SJCRH30 (cell line): ENCODE measurements around the gene DIPK1C. TPM values are rescaled to one million over a fixed set of nuclear protein-coding genes. Genes with fewer than 3 reads are reported as not detected.

Experiments
- DNase-seq, 2 experiments: peaks; one replicate each; pipeline ENCODE4 v3.0.0-alpha.2; 2015 to 2020
- H3K27ac ChIP-seq: fragments of 250-450 bp; sonication (Bioruptor Pico); 2 replicates; pipeline ENCODE4 v1.5.1; 2020; ENCODE audit warnings: mild to moderate bottlenecking, moderate library complexity
- H3K27me3 ChIP-seq: fragments of 250-450 bp; sonication (Bioruptor Pico); 2 replicates; pipeline ENCODE4 v1.5.1; 2020; ENCODE audit warnings: mild to moderate bottlenecking, moderate library complexity
- H3K36me3 ChIP-seq: fragments of 250-450 bp; sonication (Bioruptor Pico); 2 replicates; pipeline ENCODE4 v1.5.1; 2020; ENCODE audit warnings: mild to moderate bottlenecking, moderate library complexity
- H3K4me1 ChIP-seq: fragments of 250-450 bp; sonication (Bioruptor Pico); 2 replicates; pipeline ENCODE4 v1.5.1; 2020; ENCODE audit warnings: mild to moderate bottlenecking, moderate library complexity
- H3K4me3 ChIP-seq: fragments of 250-450 bp; sonication (Bioruptor Pico); 2 replicates; pipeline ENCODE4 v1.5.1; 2020; ENCODE audit warnings: mild to moderate bottlenecking, moderate library complexity
- H3K9me3 ChIP-seq: fragments of 250-450 bp; sonication (Bioruptor Pico); replicated peaks from 2 replicates; pipeline ENCODE4 v1.5.1; 2020; ENCODE audit warnings: mild to moderate bottlenecking, moderate library complexity
- total RNA-seq: library from RNA; depleted of rRNA; stranded (reverse); fragments of >200 nt; shearing (Covaris generic); gene quantifications from 2 replicates; pipeline ENCODE4 v1.2.3, GENCODE V29; 2014

The DIPK1C gene
- total RNA-seq, 1 experiment from 2014 or later, result not detected

DNA sequence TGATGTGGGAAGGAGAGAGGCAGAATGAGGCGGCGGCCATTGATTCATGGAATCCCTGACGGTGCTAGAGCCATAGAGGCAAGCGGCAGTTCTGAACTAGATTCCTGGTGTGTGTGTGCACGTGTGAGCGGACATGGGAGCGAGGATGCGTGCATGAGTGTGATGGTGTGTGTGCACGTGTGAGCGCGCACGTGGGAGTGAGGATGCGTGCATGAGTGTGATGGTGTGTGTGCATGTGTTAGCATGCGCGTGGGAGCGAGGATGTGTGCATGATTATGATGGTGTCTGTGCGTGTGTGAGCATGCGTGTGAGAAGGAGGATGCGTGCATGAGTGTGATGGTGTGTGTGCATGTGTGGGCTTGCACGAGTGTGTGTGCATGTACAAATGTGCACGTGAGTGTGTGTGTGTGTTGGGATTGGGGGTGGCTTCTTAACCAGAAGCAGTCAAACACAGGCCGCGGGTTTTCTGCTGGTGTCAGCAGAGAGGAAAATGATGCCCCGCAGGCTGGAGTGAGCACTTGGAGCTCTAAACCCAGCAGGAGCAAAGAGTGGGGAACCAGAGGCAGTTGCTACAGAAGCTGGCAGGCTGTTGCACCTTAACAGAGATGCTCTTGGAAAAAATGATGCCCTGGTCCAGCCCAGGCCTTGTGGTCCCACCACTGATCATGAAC lies 29.5 kb downstream of the DIPK1C start:
- no peak for DNase-seq
- H3K27me3 ChIP-seq, result no peaks in the 10 kb centered on the region
- H3K4me1 ChIP-seq, result no peaks in the 10 kb centered on the region
- H3K27ac ChIP-seq, result no peak overlapping the region
- H3K4me3 ChIP-seq, result no peak overlapping the region
- no peaks in the 10 kb centered on the region for H3K9me3 ChIP-seq
- H3K36me3 ChIP-seq, result no peaks in the 10 kb centered on the region

DNA sequence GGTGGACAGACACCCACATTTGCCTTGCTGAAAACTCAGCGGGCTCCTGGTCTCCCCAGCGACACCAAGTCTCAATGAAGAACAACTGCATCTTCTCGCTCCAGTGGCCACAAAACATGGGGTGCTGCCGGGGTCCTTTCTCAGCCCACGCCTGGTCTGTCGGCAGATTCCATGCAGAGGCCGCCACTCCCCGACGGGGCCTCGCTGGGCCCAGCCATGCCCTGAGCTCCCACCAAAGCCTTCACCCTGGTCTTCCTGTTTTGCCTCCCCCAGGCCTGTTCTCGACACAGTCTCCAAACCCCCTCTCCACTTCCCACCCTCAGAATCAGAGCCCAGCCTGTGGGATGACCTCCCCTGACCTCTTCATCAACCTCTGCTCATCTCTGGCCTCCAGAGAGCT lies 31.2 kb downstream of the DIPK1C start:
- H3K27me3 ChIP-seq, result no peaks in the 10 kb centered on the region

DNA sequence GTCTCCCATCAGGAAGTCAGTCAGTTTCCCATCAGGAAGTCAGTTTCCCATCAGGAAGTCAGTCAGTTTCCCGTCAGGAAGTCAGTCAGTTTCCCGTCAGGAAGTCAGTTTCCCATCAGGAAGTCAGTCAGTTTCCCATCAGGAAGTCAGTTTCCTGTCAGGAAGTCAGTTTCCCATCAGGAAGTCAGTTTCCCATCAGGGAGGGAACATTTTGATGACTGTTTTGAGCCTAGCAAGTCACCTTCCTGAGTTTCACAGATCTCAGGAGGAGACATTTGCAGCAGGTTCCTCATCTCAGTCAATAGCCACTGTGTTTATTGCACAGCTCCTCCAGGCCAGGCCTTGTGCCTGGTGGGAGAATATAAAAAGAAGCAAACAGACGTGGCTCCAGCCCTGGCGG lies 31.9 kb downstream of the DIPK1C start:
- Histone ChIP-seq H3K36me3 (no peaks in the 10 kb centered on the region), H3K27ac (no peak overlapping the region), H3K4me3 (no peak overlapping the region), H3K9me3 (no peaks in the 10 kb centered on the region), H3K4me1 (no peaks in the 10 kb centered on the region), H3K27me3 (no peaks in the 10 kb centered on the region)
- DNase-seq, result no peak

More for the DNA sequence above, 31.2 kb downstream of the DIPK1C start:
- H3K4me1 ChIP-seq, result no peaks in the 10 kb centered on the region
- no peak overlapping the region for H3K4me3 ChIP-seq
- H3K27ac ChIP-seq, result no peak overlapping the region
- DNase-seq, result no peak
- no peaks in the 10 kb centered on the region for H3K36me3 ChIP-seq
- H3K9me3 ChIP-seq, result no peaks in the 10 kb centered on the region

DNA sequence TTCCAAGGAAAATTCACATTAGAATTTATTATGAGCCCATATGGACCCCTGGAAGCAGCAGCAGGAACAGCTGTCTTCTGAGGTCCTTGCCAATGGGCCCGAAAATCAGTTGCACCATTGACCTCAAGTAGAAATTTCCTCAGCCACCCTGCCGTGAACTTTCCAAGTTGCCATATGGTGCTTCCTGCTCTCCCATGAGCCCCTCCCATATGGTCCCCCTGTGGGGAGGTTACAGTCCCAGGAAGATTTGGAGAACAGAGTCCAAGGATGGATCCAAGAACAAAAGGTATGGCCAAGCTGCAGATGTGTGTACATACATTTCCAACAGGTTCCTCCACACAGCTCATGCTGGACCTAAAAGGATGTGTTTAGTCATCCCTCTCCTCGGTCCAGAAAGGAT lies 34.6 kb downstream of the DIPK1C start:
- Histone ChIP-seq H3K27me3 (no peaks in the 10 kb centered on the region), H3K27ac (no peak overlapping the region), H3K36me3 (no peaks in the 10 kb centered on the region), H3K4me1 (no peaks in the 10 kb centered on the region), H3K9me3 (no peaks in the 10 kb centered on the region), H3K4me3 (no peak overlapping the region)
- no peak for DNase-seq

DNA sequence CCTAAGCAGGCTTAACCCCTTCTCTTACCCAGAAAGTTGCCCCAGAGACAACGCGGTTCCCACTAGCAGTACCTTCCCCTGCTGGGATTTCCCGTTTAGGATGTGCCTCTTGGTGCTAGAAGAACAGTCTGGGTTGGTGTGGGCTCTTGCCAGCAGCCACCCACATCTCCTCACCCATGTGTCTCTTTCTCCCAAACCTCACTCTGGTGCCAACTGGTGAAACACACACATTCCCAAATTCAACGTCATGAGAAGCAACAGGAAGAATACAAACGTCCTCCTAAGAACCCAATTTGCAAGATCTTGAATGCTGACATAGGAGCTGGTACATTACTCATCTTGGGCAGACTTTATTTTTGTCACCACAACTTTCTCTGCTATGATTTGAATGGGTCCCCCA lies 36.2 kb downstream of the DIPK1C start:
- Histone ChIP-seq H3K27ac (no peak overlapping the region), H3K4me1 (no peaks in the 10 kb centered on the region), H3K9me3 (no peaks in the 10 kb centered on the region), H3K36me3 (no peaks in the 10 kb centered on the region), H3K4me3 (no peak overlapping the region), H3K27me3 (no peaks in the 10 kb centered on the region)
- no peak for DNase-seq

DNA sequence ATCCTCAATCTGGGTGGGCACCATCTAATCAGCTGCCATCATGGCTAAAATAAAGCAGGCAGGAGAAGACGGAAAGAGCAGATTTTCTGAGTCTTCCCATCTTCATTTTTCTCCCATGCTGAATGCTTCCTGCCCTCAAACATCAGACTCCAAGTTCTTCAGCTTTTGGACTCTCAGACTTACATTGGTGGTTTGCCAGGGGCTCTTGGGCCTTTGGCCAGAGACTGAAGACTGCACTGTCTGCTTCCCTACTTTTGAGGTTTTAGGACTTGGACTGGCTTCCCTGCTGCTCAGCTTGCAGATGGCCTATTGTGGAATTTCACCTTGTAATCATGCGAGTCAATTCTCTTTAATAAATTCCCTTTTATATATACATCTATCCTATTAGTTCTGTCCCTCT lies 36.6 kb downstream of the DIPK1C start:
- Histone ChIP-seq H3K4me3 (no peak overlapping the region), H3K27me3 (no peaks in the 10 kb centered on the region), H3K4me1 (no peaks in the 10 kb centered on the region), H3K9me3 (no peaks in the 10 kb centered on the region), H3K27ac (no peak overlapping the region), H3K36me3 (no peaks in the 10 kb centered on the region)
- DNase-seq, result no peak

DNA sequence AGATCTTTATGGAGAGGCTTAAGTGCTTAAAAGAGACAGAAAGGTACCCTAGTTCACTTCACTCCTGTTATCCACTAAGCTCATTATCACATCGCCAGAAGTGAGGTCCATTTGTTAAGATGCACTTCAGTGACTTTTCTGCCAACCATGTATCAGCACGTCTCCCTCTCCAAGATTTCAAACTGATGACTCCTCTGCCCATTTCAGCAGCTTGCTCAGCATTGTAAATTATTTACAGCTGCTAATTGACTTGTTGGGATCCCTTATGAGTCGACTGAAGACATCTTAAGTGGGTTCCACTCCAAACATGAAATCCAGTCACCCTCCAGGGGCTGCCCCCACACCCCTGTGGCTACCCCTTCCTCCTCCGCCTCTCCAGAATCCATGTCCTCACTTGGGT lies 37.3 kb downstream of the DIPK1C start:
- Histone ChIP-seq H3K4me3 (no peak overlapping the region), H3K27me3 (no peaks in the 10 kb centered on the region), H3K4me1 (no peaks in the 10 kb centered on the region), H3K9me3 (no peaks in the 10 kb centered on the region), H3K27ac (no peak overlapping the region), H3K36me3 (no peaks in the 10 kb centered on the region)
- no peak for DNase-seq

DNA sequence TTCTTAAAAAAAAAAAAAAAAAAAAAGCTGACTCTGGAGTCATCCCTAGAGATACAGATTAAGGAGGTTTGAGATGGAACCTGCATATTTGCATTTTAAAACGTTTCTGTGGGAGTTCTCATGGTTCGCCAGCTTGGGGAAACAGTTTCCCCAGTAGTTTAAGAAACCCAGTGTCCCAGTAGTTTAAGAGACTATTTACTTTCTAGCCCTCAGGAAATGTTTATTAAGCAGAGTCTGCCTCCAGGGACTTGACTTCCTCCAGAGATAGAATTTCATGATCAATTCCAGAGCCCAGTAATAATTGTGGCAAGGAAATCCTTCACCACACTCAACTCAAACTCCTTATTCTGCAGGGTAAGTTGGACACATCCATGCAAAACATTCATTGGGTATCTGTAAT lies 39.1 kb downstream of the DIPK1C start:
- DNase-seq, result no peak
- Histone ChIP-seq H3K9me3 (no peaks in the 10 kb centered on the region), H3K4me1 (no peaks in the 10 kb centered on the region), H3K27me3 (no peaks in the 10 kb centered on the region), H3K27ac (no peak overlapping the region), H3K36me3 (no peaks in the 10 kb centered on the region), H3K4me3 (no peak overlapping the region)

DNA sequence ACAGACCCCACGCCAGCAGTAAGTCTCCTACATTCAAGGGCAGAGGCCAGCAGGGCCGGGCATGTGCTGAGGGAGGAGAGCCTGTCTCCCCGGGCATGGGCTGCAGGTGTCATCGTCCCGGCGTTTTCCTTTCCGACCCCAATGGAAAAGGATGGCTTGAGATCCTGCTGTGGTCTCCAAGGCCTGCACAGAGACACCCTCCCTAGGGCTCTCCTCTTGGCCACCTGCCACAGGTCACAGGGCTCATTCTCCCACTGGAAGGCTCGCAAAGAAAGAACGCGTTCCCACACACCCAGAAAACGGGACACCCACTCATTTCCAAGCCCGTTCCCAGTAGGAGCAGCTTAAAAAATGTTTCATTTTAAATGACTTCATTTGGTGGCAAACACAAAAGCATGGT lies 41.0 kb downstream of the DIPK1C start:
- no peaks in the 10 kb centered on the region for H3K4me1 ChIP-seq
- no peaks in the 10 kb centered on the region for H3K9me3 ChIP-seq
- no peak for DNase-seq
- no peaks in the 10 kb centered on the region for H3K36me3 ChIP-seq
- H3K4me3 ChIP-seq, result no peak overlapping the region
- no peaks in the 10 kb centered on the region for H3K27me3 ChIP-seq
- H3K27ac ChIP-seq, result no peak overlapping the region

DNA sequence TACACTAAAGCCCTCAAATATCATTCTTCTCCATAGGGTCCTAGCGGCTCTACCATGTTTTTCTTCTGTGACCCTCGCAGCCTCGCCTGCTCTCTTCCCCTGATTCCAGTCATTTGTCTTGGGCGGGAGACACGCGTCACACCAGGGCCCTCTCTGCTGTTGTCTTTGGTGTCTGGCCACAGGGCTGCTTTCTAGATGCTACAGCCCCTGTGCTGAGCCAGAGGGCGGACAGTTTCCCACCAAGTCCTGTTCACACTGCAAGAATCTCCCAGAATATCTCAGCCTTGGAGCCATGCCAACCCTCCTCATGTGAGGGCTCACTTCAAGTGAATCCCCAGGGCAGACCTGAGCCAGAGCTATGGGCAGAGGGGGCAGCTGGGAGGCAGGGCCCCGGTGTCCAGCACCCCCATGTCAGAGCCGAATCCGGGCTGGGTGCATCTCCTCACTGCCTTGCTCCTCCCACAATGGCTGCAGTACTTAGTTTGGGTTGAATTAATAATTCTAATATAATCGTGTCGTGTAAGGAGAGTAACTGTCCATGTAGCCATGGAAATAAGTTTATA lies 42.1 kb downstream of the DIPK1C start:
- Histone ChIP-seq H3K36me3 (no peaks in the 10 kb centered on the region), H3K9me3 (no peaks in the 10 kb centered on the region), H3K27ac (no peak overlapping the region), H3K27me3 (no peaks in the 10 kb centered on the region), H3K4me1 (no peaks in the 10 kb centered on the region), H3K4me3 (no peak overlapping the region)
- peak in 1 of 2 experiments; percentile 5 for DNase-seq

DNA sequence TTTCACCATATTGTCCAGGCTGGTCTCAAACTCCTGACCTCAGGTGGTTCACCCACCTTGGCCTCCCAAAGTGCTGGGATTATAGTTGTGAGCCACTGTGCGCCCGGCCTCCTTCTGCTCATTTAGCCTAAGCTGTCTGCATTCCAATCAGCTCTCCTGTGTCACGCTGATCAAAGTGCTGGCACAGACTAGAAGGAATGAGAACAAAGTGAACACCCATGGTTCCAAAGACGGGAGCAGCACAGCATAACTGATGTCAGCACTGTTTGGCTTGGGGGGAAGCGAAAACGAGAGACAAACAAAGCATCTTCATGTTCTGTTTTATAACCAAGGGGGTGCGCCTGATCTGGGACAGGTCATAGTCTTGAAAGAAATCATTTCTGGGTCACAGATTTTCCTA lies 43.3 kb downstream of the DIPK1C start:
- H3K4me3 ChIP-seq, result no peak overlapping the region
- H3K9me3 ChIP-seq, result no peaks in the 10 kb centered on the region
- no peaks in the 10 kb centered on the region for H3K4me1 ChIP-seq
- DNase-seq, result no peak
- no peaks in the 10 kb centered on the region for H3K36me3 ChIP-seq
- no peak overlapping the region for H3K27ac ChIP-seq
- no peaks in the 10 kb centered on the region for H3K27me3 ChIP-seq

DNA sequence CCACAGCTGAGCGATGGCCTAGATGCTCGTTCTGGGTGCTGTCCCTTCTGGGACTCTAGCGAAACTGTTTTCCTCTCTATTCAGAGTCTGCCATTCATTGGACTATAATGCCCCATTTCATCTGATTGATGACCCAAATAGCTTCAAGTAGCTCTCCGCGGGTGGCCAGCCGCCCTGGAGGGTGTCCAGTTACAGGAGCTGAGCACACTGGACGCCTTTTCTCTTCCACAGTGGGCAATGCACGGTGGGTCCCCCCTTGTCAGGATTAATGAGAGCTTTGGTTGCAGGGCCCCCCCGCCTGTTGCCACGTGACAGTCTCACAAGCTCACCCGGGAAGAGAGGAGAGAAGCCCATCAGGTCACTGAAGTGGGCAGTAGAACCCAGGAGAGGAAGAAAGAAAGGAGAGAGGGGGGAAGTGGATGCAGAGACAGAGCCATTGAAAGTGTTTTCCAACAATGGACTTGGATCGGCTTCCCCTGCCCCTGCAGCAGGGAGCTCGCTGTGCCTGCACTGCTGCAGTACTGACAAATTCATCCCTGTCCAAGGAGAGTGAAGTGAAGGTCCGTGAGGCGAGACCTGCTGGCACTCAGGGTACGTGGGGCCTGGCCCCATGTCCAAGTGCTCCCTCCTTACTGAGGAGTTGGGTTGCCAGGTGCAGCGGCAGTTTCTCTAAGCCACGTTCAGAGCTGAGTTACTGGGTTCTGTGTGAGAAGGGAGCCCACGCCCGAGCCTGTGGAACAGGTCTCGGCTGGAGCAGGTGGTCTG lies 44.8 kb downstream of the DIPK1C start:
- Histone ChIP-seq H3K4me1 (no peaks in the 10 kb centered on the region), H3K9me3 (no peaks in the 10 kb centered on the region), H3K36me3 (no peaks in the 10 kb centered on the region), H3K27me3 (no peaks in the 10 kb centered on the region), H3K4me3 (no peak overlapping the region), H3K27ac (no peak overlapping the region)
- DNase-seq, result peak; percentile 12 to 34

DNA sequence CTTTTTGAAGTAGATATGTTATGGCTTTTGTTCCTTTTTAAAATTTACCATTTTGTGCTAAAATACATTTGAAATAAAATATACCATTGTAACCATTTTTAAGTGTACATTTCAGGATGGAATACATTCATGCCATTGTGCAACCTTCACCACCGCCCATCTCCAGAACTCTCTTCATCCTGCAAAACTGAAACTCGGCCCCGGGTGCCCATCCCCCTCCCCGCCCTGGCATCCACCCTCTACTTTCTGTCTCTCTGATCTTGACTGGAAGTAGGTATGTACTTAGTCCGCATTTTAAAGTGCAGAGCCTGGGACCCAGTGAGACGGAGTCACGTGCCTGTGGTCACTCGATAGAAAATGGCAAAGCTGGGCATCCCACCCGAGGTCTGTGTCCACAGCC lies 45.6 kb downstream of the DIPK1C start:
- Histone ChIP-seq H3K9me3 (no peaks in the 10 kb centered on the region), H3K4me1 (no peaks in the 10 kb centered on the region), H3K36me3 (no peaks in the 10 kb centered on the region), H3K27ac (no peak overlapping the region), H3K4me3 (no peak overlapping the region), H3K27me3 (no peaks in the 10 kb centered on the region)
- no peak for DNase-seq

DNA sequence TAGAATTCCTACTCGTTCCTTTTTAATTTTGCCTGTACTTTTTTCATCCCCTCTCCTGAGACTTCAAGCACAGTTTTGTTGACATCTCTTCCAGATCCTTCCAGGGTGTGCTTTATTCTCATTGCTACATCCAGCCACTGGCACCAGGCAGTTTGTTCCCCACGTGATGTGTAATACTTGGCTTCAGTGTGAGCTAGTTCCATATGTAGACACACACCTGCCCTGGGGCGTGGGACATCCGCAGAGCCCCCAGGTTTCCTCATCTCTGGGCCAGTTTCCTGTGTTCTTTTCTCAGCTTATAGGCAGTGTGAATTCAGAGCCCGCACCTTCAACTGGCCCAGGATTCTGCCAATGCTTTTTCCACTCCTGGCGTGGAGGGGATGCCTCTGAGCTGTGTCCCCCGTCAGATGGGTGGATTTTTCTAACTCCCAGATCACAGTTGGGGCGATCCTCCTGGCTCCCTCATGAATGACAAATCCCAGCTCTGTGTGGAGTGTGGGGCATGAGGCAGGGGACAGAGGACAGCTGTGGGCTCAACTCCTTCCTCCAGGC lies 46.6 kb downstream of the DIPK1C start:
- H3K4me3 ChIP-seq, result no peak overlapping the region
- DNase-seq, result no peak
- H3K27me3 ChIP-seq, result no peaks in the 10 kb centered on the region
- H3K9me3 ChIP-seq, result no peaks in the 10 kb centered on the region
- H3K36me3 ChIP-seq, result no peaks in the 10 kb centered on the region
- H3K4me1 ChIP-seq, result no peaks in the 10 kb centered on the region
- no peak overlapping the region for H3K27ac ChIP-seq

DNA sequence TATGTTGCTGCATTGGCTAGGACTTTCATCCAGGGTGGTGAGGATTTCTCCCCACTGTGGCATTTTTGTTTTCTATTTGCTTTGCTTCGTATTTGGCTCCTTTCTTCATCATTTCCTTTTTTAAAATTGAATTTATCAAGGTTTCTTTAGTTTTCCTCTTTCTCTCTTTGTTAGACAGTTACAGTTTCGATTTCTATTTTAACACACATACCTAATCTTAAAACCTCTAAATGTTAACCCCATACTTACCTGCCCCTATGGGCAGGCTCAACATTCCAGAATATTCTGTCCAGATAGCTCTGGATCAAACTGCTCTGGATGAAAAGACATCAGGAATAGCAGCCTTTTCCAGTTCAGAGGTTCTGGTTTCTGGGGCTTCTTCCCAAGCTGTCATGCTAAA lies 49.2 kb downstream of the DIPK1C start:
- Histone ChIP-seq H3K27me3 (no peaks in the 10 kb centered on the region), H3K4me3 (no peak overlapping the region), H3K9me3 (no peaks in the 10 kb centered on the region), H3K36me3 (no peaks in the 10 kb centered on the region), H3K4me1 (no peaks in the 10 kb centered on the region), H3K27ac (no peak overlapping the region)
- DNase-seq, result no peak
